ENCODE data around the gene C6orf89. TPM values are rescaled to one million over a fixed set of nuclear protein-coding genes. Genes with fewer than 3 reads are reported as not detected.
A peak's percentile ranks its signal among the peaks of the same experiment; 100 is the strongest.

The C6orf89 gene
- total RNA-seq, 1 experiment from 2014 or later = 36.9 TPM

DNA sequence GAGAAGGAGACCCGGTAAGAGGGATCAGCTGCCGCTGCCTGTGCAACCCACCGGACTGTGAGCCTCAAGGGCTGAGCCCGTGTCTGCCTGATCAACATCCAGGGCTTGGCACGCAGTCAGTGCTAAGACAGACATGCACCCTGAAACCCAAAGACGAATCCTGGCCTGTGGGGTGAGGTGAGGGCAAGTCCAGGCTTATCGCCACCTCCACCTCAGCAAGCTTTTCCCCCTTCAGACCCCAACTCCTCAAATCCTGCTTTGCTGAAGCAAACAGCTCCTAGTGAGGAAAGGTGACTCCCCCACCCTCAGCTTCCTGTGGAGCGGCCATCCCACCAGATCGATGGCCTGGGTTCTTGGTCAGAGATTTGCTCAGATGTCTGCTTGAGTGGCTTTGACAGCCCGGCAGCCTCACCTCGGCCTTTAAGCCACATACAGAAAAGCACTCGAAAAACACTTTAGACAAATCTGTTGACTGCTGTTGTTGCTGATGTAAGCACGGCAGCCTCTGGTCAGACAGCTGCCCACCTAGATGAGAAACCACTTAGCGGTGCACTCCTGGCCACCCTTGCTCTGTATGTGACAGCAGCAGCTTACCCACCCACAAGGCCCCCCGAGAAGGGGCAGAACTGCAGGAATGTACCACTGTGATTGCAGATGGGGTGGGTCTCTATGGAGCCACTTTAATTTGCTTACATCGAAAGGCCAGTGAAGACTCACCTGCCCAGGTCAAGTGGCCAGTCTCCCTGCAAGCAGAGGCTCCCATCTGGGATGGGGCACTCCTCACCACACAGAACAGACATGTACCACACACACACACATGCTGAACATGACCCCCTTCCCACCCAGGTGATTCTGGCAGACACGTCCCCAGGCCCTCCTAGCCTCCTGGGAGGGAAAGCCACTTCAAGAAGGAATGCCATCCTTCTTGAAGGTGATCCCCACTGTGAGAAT is 85.4 kb downstream of the C6orf89 start:
- H3K27ac Mint-ChIP-seq (ENCODE audit: low read depth, unreplicated experiment) = peak overlapping the region; percentile 35
- CTCF ChIA-PET = no interaction called here

DNA sequence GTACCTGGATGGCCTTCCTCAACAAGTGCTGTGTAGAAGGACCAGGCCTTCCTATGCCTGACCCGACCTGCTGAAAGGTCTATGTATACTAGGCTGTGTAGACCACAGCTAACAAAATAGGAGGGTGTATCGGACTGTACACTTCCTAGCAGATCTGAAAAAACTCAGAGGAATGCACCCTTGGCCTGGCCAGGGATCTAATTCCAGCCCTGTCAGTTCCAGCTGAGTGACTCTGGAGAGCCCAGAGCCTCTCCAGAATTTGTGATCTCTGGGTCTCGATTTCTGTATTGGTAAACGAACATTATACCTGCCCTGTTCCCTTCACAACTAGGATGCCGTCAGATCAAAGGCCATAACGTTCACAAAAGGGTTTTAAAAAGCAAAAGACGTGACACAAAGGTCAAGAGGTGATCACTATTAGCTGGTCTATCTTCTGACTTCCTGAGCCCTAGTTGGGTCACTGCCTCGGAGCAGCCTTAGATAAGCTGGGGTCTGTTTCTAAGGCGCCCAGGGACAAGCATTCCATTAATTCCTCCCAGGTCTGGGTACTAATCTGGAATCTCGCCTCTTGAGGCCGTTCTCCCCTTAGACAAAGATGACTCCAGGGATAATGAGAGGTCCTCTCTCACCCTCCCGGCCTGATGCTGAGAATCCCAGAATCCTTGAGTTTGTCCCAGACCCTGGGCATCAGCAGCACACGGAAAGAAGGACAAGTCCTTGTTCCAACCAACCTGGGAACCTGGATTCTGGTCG is 86.3 kb downstream of the C6orf89 start:
- peaks cover 18% of the 10 kb centered on the region for H3K4me1 Mint-ChIP-seq (ENCODE audit: insufficient read depth, unreplicated experiment)

More for the DNA sequence above, 85.4 kb downstream of the C6orf89 start:
- peaks cover 18% of the 10 kb centered on the region for H3K4me1 Mint-ChIP-seq (ENCODE audit: insufficient read depth, unreplicated experiment)
- TF ChIP-seq, protein P1, sequence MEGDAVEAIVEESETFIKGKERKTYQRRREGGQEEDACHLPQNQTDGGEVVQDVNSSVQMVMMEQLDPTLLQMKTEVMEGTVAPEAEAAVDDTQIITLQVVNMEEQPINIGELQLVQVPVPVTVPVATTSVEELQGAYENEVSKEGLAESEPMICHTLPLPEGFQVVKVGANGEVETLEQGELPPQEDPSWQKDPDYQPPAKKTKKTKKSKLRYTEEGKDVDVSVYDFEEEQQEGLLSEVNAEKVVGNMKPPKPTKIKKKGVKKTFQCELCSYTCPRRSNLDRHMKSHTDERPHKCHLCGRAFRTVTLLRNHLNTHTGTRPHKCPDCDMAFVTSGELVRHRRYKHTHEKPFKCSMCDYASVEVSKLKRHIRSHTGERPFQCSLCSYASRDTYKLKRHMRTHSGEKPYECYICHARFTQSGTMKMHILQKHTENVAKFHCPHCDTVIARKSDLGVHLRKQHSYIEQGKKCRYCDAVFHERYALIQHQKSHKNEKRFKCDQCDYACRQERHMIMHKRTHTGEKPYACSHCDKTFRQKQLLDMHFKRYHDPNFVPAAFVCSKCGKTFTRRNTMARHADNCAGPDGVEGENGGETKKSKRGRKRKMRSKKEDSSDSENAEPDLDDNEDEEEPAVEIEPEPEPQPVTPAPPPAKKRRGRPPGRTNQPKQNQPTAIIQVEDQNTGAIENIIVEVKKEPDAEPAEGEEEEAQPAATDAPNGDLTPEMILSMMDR (IDR thresholded peaks at IDR 0.05; ENCODE audit: unreplicated experiment) = no peak
- intact Hi-C loops (cut with micrococcal nuclease) = no loop called here
- H3K9me3 Mint-ChIP-seq (ENCODE audit: unreplicated experiment) = no peaks in the 10 kb centered on the region
- DNase-seq (ENCODE audit: unreplicated experiment) = no peak
- no TSS peak for BruUV-seq (replicated peaks)
- H3K4me3 Mint-ChIP-seq (ENCODE audit: unreplicated experiment) = no peak overlapping the region
- POLR2A ChIA-PET = interaction anchor here (1.0 kb wide), 1 partner anchor 18 kb away, joined by 4 read pairs; no protein-coding TSS in a partner anchor
- H3K36me3 Mint-ChIP-seq (ENCODE audit: insufficient read depth, unreplicated experiment) = peaks cover 68% of the 10 kb centered on the region
- no peaks in the 10 kb centered on the region for H3K27me3 Mint-ChIP-seq (ENCODE audit: insufficient read depth, unreplicated experiment)

DNA sequence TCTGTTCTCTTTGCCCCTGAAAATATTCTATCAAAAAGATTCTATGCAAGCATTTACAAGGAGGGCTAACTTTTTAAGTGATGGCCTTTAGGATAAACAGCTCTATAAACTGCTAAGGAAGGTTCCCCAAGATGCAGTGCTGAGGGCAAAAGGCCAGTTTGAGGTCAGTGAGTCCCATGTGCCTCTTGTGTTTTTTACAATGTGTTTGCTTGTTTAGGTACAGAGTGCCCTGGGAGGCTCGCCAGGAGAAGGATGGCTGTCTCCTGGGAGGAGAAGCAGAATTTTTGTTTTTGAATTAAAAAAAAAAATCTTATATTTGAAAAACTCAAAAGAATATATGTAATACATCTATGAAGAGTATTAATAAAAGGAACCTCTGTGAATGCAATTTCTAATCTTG is 87.4 kb downstream of the C6orf89 start:
- CTCF ChIA-PET = interaction anchor here (0.7 kb wide), 1 partner anchor 214 kb away, joined by 3 read pairs; no protein-coding TSS in a partner anchor
- no TSS peak for BruUV-seq (replicated peaks)
- H3K4me3 Mint-ChIP-seq (ENCODE audit: unreplicated experiment) = no peak overlapping the region
- TF ChIP-seq, protein P1 (IDR thresholded peaks at IDR 0.05; ENCODE audit: unreplicated experiment) = no peak
- DNase-seq (ENCODE audit: unreplicated experiment) = no peak
- H3K27ac Mint-ChIP-seq (ENCODE audit: low read depth, unreplicated experiment) = no peak overlapping the region
- POLR2A ChIA-PET = interaction anchor here (1.1 kb wide), 1 partner anchor 13 kb away, joined by 5 read pairs; the partner anchor contains the start of gene MTCH1
- H3K27me3 Mint-ChIP-seq (ENCODE audit: insufficient read depth, unreplicated experiment) = no peaks in the 10 kb centered on the region
- no peaks in the 10 kb centered on the region for H3K9me3 Mint-ChIP-seq (ENCODE audit: unreplicated experiment)
- peaks cover 15% of the 10 kb centered on the region for H3K4me1 Mint-ChIP-seq (ENCODE audit: insufficient read depth, unreplicated experiment)
- H3K36me3 Mint-ChIP-seq (ENCODE audit: insufficient read depth, unreplicated experiment) = peaks cover 78% of the 10 kb centered on the region
- intact Hi-C loops (cut with micrococcal nuclease) = no loop called here

More for the DNA sequence above, 86.3 kb downstream of the C6orf89 start:
- no peaks in the 10 kb centered on the region for H3K27me3 Mint-ChIP-seq (ENCODE audit: insufficient read depth, unreplicated experiment)
- CTCF ChIA-PET = interaction anchor here (0.7 kb wide), 1 partner anchor 14 kb away, joined by 3 read pairs; the partner anchor contains the start of gene MTCH1
- DNase-seq (ENCODE audit: unreplicated experiment) = no peak
- H3K4me3 Mint-ChIP-seq (ENCODE audit: unreplicated experiment) = no peak overlapping the region
- no TSS peak for BruUV-seq (replicated peaks)
- POLR2A ChIA-PET = interaction anchor here (1.1 kb wide), 1 partner anchor 14 kb away, joined by 5 read pairs; the partner anchor contains the start of gene MTCH1
- intact Hi-C loops (cut with micrococcal nuclease) = no loop called here
- no peaks in the 10 kb centered on the region for H3K9me3 Mint-ChIP-seq (ENCODE audit: unreplicated experiment)
- H3K27ac Mint-ChIP-seq (ENCODE audit: low read depth, unreplicated experiment) = no peak overlapping the region
- H3K36me3 Mint-ChIP-seq (ENCODE audit: insufficient read depth, unreplicated experiment) = peaks cover 77% of the 10 kb centered on the region
- TF ChIP-seq, protein P1 (IDR thresholded peaks at IDR 0.05; ENCODE audit: unreplicated experiment) = no peak

DNA sequence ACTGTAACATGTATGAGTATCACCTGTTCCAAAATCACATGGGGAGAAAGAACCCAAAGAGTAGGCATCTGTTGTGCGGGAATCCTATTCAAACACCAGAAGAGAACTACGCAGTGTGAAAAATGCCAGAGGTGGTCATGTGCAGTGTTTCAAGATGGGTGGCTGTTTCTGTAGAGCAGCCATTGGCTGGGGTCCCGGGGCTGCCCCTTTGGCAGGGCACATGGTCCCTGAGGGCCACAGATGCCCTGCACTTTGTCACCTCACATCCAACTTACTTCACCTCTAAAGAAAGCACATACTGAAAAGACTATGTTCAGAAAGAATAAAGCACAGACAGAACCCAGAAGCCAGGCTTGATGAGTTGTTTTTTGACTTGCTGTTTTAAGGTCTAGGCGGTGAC is 87.9 kb downstream of the C6orf89 start:
- Mint-ChIP-seq H3K4me3 (ENCODE audit: unreplicated experiment) (no peak overlapping the region), H3K4me1 (ENCODE audit: insufficient read depth, unreplicated experiment) (peaks cover 10% of the 10 kb centered on the region), H3K36me3 (ENCODE audit: insufficient read depth, unreplicated experiment) (peaks cover 73% of the 10 kb centered on the region), H3K27me3 (ENCODE audit: insufficient read depth, unreplicated experiment) (no peaks in the 10 kb centered on the region), H3K9me3 (ENCODE audit: unreplicated experiment) (no peaks in the 10 kb centered on the region), H3K27ac (ENCODE audit: low read depth, unreplicated experiment) (no peak overlapping the region)
- CTCF ChIA-PET = interaction anchor here (1.1 kb wide), 1 partner anchor 44 kb away, joined by 3 read pairs; no protein-coding TSS in a partner anchor
- BruUV-seq (replicated peaks) = no TSS peak
- POLR2A ChIA-PET = no interaction called here
- intact Hi-C loops (cut with micrococcal nuclease) = no loop called here
- TF ChIP-seq, protein P1 (IDR thresholded peaks at IDR 0.05; ENCODE audit: unreplicated experiment) = no peak
- DNase-seq (ENCODE audit: unreplicated experiment) = no peak
